ENCODE results near the gene RNF214.

Gene RNF214

DNA sequence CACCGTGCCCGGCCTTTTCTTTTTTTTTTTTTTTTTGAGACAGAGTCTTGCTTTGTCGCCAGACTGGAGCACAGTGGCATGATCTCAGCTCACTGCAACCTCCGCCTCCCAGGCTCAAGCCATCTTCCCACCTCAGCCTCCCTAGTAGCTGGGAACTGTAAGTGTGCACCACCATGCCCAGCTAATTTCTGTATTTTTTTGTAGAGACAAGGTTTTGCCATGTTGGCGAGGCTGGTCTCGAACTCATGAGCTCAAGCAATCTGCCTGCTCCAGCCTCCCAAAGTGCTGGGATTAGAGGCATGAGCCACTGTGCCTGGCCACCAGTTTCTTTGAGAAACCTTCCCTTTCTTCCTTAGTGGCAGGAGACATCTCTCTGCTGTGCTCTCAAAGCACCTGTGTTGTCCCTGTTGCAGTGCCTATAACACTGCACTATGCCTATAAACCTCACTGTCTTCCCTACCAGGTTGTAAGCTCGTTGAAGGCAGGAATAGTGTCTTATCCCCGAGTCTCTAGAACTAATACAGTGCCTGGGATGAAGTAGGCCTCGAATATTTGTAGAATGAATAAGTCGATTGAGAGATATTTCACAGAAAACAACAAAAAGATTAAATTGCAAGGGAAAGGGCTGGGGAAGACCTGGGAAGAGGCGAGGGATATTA lies 19.6 kb upstream of the RNF214 start:
- DNase-seq = no peak

DNA sequence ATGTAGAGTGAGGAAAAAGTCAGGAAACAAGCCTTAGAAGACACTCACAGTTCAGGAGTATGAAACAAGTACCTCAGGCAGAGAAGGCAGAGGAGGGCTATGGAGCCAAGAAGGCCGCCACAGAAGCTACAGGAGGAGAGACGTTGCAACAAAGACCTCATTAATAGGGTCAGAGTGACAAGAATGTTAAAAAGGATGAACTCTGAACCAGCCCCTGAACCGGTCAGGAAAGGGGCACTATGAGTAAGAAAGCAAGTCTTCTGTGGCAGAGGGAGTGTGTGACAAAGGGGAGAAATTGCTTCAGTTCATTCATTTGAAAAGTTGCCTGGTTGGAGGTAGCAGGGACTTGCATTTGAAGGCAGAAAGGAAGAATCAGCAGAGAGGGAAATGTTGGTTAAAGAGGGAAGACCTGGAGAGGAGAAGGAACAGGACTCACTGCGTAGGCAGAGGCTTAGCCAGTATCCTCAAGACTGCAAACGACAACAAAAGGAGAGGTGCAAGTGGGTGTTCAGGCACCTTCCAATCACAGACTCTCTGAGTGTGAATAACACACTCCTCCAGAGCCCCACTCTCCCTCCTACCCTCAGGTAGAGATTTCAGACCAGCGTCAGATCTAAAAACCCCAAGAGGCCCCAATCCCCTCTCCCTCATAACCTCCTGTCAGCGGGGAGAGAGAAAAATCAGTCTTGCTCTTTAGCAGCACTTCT lies 17.9 kb upstream of the RNF214 start:
- DNase-seq = no peak

DNA sequence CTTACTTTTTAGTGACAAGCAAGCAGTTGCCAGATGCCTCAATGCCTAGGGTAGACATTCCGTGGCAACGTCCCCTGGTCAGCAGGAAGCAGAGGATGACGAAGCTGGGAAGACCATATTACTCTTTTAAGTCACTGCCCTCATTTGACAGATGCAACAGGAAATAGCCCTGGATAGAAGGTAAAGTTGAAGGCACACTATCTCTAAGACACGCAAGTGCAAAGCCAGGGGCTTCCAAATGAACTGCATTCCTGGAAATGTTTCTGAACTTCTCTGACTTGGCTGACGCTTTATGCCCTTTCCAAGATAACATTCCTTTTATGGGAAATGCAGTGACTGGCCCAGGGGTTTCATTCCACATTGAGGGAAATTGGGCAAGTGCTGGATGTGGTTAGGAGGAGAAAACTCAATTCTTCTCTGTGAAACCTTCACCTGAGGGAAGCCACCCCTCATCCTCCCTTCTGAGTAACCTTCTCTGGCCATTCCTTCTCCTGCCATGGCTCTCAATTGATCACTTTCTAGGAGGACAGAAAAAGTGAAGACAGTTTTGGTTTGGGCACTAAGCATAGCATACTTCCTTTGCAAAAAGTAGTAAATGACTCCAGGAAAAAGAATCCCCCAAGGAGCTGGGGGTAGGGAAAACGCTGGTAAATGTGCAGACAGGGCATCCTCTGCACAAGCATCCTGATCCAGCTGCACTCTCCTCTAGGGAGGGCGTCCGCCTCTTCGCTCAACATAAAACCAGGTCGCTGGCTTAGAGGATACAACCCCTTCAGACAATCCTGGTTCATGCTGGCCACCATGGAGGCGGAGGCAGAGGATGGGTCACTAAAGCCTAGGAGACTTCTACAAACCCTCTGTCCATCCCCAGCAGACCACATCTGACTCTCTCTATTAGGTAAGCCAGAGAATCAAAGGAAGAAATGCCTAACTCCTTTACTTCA lies 15.1 kb upstream of the RNF214 start:
- no peak for DNase-seq

DNA sequence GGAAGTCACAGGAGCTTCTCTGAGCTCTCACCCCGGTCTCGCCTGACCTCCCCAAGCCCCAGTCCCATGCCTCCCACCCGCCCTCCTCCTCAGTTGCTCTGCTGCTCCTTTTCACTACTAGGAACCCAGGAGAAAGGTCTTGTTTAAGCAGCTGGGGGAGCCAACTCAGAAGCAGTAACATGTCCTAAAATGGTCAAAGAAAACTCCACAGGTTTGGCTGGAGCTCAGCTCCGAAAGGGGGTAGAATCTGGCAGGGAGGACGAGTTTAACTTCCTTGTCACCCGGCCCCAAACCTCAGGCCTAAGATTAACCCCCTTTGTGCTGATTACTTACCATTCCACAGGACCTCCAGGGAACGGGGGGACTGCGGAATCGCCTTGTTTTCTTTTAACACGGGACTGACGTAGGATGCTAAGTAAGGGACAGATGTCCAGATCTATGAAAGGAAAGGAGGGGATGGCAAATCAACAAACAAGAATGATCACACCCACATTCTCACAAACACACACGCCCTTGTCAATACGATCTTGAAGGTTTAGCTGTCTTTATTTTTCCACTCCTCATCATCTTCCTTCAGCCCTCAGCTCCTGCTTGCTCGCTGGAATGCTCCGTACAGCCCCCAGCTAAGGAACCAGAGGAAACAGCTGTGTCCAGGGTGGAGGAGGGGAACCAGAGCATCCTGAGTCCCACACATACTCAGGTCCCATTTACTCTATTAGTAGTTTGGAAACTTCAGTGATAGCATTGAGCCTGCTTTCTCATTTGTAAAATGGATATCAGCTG lies 14.1 kb upstream of the RNF214 start:
- DNase-seq = peak in 1 of 56 donors; percentile 8

DNA sequence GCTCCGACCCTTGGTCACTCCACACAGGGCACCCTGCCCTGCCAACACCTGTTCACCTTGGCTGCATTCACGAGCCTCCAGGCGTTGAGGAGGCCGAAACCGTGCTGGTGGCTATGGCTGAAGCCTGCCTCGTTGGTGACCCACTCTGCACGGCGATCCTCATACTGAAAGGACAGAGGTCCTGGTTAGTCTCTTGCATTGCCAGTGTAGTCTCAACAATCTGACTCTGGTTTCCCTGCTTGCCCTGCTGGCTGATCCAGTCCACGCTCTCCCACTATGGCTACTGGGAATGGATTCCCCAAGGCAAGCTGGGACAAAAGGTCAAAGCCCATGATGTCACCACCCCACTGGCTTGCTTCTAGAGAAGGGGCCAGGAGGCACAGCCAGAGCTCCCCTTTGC lies 13.5 kb upstream of the RNF214 start:
- DNase-seq = no peak

DNA sequence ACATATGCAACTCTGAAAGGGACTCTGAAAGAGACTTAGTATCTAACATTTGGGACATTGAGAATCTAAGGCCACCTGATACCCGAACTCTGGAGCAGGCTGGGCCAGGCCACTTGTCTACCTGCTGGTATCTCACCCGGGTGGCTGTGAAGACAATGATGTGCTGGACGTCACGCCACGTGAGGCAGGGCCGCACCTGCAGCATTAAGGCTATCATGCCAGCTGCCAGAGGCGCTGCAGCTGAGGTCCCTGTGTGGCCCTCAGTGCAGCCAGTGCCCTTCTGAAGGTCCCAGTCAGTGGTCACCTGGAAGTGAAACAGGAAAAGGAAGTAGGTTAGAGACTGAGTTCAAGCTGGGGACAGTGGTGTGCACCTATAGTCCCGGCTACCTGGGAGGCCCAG lies 13.0 kb upstream of the RNF214 start:
- DNase-seq = no peak

DNA sequence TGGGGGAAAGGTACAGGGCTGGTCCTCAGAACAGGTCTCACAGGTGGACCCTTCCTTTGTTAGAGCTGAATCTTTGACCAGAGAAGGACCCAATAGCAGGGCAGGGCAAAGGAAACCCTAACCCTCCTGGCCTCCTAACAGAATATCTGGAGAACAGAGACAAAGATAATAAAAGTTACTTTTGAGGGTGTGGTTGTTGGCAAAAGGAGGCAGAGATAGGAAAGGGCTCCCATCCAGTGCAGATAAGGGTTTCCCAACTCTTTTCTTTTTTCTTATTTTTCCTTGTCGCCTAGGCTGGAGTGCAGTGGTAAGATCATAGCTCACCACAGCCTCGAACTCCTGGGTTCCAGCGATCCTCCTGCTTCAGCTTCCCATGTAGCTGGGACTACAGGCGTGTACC lies 12.5 kb upstream of the RNF214 start:
- DNase-seq = no peak

DNA sequence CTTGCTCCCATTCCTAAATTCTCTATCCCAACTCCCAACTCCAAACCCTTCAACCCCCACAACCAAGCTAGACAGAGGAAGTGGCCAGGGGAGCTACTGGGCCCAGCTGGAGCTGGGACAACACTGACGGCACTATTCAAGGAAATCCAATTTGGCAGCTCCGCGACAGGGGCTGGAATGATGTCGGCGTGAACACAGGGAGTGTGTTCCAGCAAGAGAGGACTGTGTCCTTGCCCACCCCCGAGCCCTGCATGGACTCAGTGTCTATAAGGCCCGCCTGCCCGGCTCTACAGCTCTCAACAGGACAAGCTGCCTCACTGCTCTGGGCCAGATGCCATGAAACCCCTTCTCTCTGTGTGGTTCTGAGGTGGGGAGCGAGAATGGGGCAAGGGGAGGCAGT lies 11.9 kb upstream of the RNF214 start:
- peak in 42 of 56 donors; percentile 26 to 83 (median 60) for DNase-seq

DNA sequence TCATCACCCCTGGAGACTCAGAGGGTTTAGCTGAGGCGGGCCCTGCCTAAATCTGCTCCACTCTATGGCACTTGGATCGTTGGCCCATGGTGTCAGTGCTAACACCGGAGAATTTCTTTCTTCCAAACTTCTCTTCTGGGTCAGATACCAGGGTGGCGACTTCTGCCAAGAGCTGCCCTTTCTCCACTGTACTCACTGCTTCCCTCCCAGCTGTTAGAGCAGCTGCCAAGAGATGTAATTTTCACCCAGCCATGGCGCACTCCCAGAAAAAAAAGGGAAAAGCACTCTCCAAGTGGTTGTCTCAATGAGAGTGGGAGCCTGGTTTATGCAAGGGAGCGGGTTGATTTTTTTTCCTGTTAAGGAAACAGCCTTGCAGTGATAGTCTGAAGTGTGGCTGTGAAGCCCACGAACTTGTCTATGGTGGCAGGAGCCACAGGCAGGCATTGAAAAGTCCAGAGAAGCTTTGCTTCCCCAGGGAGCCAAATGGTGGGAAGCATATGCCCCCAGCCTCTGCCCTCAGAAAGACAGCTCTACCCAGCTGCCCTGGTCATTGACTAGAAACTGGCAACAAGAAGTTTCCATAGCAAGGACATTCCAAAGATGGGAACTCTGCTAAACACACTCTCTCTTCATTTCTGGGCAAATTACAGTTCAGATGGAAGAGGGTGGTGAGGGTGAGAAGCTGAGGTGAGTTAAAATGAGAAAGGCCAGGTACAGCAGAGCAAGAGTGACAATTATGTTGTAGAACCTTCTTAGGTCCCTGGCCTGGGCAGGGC lies 11.3 kb upstream of the RNF214 start:
- DNase-seq = peak in 7 of 56 donors; percentile 28 to 61 (median 41)

DNA sequence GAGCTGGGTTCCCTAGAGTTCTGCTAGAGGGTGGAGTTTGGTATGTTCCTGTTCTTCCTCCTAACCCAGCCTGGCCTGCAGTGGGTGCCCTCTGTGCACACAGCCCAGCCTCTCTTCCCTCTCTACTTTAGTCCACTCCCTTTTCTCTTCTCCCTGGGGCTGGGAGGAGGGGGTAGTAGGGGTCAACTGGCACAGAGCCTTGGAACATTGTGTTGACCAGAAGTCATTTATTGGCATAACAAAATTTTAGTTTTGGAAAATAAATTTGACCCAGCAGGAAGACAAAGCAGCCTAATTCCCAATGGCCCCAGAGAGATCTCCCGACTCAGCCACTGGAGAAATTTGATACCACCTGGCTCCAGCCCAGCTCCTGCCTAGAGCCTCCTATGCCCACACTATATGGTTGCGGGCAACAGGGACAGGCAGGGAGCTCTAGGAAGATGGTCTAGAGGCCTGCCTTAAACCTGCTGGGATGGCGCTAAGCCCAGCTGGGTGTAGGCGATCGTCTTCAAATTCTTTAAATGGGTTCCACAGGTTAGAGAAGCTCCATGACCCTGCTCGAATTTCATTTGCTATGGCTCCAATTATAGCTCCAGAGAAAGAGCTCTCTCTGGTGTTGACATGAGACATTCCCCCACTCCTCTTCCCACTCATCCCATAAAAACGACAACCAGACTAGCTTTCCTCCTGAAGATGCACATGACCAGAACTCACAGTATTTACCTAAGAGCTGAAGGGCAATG lies 10.5 kb upstream of the RNF214 start:
- DNase-seq = peak in 1 of 56 donors; percentile 23

DNA sequence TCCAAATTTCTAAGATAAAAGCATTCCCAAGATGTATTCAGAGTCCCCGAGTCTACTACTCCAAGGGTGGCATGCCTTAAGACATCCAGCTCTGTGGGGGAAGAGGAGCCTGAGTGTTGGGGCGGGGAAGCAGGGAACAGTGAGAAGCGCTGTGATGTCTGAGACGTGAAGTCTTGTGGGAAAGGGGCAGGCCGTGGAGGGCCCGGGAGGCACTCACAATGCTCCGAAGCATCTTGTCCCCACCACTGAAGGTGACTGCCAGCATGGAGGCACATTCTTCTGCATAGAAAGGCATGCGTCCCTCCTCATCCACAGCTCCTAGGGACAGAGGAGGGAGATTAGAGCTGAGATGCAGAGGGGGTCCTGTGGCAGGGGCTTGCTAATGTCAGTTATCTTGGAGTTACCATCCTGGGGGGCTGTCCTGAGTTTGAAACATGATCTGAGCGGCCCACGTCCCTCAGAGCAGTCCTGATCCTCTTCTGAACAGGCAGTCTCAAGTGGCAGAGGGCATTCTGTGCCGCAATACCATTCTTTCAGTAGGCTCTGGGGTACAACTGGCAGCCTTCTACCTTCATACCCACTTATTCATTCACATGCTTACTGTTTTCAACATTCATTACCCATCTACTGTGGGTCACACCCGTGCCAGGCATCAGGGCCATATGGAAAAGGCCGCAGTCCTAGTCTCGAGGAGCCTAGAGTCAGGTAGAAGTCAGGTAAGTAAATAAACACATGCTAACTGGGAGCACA lies 9.3 kb upstream of the RNF214 start:
- DNase-seq = no peak

DNA sequence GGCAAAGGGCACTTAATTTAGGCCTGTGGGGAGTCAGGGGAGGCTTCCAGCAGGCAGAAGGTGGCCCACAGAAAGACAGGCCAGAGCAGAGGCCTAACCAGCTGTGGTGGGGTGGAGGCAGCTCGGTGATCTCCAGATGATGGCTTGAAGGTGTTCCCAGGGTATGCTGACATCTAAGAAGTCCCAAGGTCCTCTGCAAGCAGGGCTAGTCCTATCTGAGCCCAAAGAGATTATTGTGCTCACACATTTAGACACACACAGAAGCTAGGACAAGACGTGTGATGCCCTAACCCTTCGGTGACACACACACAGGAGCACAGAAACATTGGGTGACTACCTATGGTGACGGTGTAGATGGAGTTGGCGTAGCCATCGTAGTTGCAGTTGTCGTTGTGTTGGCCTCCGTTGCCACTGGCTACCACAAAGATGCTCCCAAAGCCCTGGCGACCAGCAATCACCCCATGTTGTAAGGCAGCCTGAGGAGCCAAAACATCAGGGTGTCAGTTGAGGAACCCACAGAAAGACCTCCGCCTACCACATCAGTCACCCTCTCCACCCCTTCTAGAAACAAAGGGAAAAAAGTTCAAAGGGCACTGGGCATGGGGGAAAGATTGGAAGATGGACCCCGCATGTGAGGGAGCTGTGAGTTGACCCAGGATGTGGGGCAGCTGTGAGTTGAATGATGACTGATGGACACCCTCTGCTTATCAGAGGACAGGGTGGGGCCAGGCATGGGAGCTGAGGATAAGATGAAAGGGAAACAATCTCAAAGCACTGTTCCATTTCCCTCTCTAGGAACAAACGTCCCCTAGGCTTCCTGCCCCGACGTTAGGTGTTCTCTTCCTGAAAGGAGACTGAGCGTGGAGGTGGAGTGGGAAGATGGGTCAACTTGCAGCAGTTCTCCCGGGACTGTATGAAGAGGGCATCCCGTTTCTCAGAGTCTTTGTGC lies 8.5 kb upstream of the RNF214 start:
- DNase-seq = no peak

DNA sequence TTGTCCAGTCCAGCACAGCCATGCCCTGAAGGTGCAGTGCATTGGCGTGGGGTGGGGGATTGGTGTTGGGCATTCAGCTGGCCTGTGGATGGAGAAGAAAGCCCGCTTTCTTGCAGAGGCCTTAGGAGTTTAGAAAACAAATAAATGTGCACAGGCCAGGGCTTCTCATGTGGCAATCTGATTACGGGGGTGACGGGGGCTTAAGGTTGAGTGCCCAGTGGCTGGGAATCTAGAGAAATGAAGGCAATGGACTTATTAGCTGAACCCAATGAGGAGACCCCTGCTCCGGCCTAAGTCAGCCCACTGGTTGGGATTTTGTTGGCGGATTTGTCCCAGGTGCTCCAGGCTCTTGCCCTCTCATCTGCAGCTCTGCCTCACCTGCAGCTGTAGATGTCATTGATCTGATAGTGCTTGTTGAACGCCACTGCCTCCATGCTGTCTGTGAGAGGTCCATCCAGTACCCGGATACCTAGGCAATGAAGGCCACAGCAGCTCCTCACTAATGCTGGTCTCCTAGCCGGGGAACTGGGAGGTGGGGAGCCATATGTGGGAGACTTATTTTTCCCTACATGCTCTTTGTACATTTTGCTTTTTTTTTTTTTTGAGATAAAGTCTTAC lies 6.8 kb upstream of the RNF214 start:
- no peak for DNase-seq

DNA sequence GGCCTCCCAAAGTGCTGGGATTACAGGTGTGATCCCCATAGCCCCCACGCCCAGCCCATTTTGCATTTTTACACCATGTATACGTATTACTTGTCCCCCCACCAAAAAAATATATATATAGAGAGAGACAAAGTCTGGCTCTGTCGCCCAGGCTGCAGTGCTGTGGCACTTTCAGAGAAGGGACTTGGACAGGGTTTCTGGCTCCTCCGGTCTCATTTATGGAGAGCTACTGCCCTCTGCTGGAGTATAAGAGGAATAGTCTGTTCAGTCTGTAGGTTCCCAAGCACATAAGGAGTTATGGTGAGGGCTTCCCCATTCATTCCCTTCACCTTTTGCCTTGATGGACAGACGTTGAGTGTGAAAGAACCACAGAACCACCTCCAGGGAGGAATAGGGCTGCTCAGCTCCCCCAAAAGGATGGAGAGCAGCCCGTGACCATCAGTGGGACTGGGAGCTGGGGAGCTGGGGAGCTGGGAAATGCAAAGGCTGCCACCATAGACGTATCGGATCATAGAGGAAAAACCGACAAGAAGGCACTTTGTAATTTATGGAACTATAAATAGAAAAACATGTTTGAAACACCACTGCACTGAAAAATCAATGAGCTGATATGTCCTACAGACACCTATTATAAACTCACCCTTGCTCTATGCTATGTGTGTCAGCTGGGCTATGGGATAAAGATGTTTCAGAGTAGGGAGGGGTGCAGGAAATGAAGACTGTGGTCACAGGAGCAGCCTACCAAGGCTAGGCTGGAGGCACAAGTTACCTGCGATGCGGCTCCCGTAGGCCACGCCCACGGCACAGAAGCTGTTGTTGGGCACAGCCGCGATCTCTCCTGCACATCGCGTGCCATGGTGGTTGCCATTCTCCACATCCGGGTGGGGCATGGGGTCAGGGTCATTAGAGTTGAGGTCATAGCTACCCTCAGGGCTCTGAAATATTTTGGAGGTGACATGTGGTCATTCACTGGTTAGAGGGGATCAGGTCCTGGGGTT lies 5.8 kb upstream of the RNF214 start:
- DNase-seq = peak in 28 of 56 donors; percentile 15 to 70 (median 34)

DNA sequence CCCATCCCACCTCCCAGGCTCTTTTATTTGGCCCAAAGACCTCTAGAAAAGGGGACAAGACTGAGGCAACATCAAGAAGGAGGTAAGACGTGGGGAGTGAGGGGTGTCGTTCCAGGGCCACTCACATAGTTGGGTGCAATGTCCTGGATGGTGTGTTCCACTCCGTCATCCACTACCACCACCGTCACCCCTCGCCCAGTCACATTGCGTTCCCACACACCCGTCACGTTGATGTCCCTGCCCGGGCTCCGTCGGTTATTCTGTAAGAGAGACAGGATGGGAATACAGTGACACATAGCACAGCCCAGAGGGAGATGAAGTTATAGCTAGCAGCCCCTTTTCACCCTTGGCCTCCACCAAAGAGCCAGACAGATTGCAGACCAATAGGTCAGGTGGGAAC lies 4.4 kb upstream of the RNF214 start:
- no peak for DNase-seq

DNA sequence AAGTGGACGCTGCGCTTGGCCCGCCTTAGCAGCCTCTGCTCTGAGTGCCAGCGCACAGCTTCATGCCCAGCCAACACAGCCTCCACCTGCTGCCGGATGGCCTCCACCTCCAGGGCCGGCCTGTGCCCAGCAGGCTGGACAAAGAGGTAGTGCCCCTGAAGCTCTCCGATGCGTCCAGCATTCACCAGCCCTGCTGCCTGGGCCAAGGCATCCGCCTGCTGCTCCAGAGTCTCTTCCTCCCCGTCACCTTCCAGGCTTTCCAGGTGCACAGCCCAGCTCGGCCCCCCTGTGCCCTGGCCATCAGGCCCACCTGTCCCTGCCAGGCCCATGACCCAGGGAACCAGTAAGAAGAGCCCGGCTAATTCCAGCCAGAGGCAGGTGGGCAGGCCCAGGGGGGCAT lies 3.1 kb upstream of the RNF214 start:
- DNase-seq = no peak

Measured in amygdala (tissue), 56 donors.